Esophagus muscularis mucosa (tissue), 4 donors: ENCODE data around the gene MBIP. TPM values are rescaled to one million over a fixed set of nuclear protein-coding genes. Genes with fewer than 3 reads are reported as not detected.

Experiments used
- DNase-seq: peaks from one replicate; pipeline ENCODE4 v3.0.0-alpha.2; 2017; ENCODE audit errors: extremely low spot score
- H3K27ac ChIP-seq, 4 donors: fragments of 200-600 bp; sonication (generic); replicated peaks in 1 of 4; 1 replicate in 3 of 4; 2 replicates in 1 of 4; pipeline ENCODE4 v1.5.1; 2016 to 2019; ENCODE audit warnings: mild to moderate bottlenecking in 1 of 4
- H3K27me3 ChIP-seq, 4 donors: fragments of 200-600 bp; sonication (generic); one replicate each; pipeline versions ENCODE4 v1.5.1 to v1.6.0; 2016 to 2019
- H3K36me3 ChIP-seq, 4 donors: fragments of 200-600 bp; sonication (generic); one replicate each; pipeline ENCODE4 v1.5.1; 2016 to 2019
- H3K4me1 ChIP-seq, 4 donors: fragments of 200-600 bp; sonication (generic); one replicate each; pipeline ENCODE4 v1.5.1; 2016 to 2019
- H3K4me3 ChIP-seq, 4 donors: fragments of 200-600 bp; sonication (generic); 1 replicate in 2 of 4; 2 replicates in 2 of 4; pipeline ENCODE4 v1.5.1; 2016 to 2019; ENCODE audit warnings: mild to moderate bottlenecking in 4 of 4, moderate library complexity in 1 of 4
- H3K9me3 ChIP-seq, 4 donors: fragments of 200-600 bp; sonication (generic); 1 replicate in 3 of 4; 2 replicates in 1 of 4; pipeline ENCODE4 v1.5.1; 2016 to 2019
- EP300 ChIP-seq: sonication (generic); formaldehyde crosslinking; IDR thresholded peaks from one replicate; pipeline ENCODE4 v1.6.1; 2017; ENCODE audit warnings: antibody characterized with exemption
- POLR2A ChIP-seq: fragments of 450-650 bp; IDR thresholded peaks from one replicate; pipeline ENCODE4 v1.6.1; 2017; ENCODE audit warnings: antibody characterized with exemption, moderate library complexity, mild to moderate bottlenecking, low read depth
- POLR2AphosphoS5 ChIP-seq, 2 donors: sonication (generic); formaldehyde crosslinking; IDR thresholded peaks; one replicate each; pipeline ENCODE4 v1.6.1; 2017; ENCODE audit warnings: antibody characterized with exemption in 2 of 2
- WGBS: methylation state at CpG from one replicate; pipeline ENCODE4 v1.1.5; 2018; 5-methylcytosine and 5-hydroxymethylcytosine counted together
- intact Hi-C: fragments of 100-400 bp; cut with DNase I; formaldehyde crosslinking; loops from one replicate; pipeline ENCODE4 v1.15.1; 2023
- total RNA-seq, 4 donors: library from RNA; depleted of rRNA; stranded (reverse); fragments of >200 nt; gene quantifications; one replicate each; pipeline versions ENCODE4 v1.1.0 to v1.2.1, GENCODE V29; 2016
- TF ChIP-seq, protein P1 (sequence below), 3 experiments: fragments of 200-600 bp in 2 of 3; fragments of 450-650 bp in 1 of 3; sonication (generic) in 2 of 3; IDR thresholded peaks; one replicate each; pipeline ENCODE4 v1.5.1; 2017 to 2019; ENCODE audit warnings: antibody characterized with exemption in 3 of 3, mild to moderate bottlenecking in 2 of 3, moderate library complexity in 1 of 3

MBIP gene
- total RNA-seq, 4 donors from 2014 or later, result 10.8 to 16.2 (median 12.9) TPM

DNA sequence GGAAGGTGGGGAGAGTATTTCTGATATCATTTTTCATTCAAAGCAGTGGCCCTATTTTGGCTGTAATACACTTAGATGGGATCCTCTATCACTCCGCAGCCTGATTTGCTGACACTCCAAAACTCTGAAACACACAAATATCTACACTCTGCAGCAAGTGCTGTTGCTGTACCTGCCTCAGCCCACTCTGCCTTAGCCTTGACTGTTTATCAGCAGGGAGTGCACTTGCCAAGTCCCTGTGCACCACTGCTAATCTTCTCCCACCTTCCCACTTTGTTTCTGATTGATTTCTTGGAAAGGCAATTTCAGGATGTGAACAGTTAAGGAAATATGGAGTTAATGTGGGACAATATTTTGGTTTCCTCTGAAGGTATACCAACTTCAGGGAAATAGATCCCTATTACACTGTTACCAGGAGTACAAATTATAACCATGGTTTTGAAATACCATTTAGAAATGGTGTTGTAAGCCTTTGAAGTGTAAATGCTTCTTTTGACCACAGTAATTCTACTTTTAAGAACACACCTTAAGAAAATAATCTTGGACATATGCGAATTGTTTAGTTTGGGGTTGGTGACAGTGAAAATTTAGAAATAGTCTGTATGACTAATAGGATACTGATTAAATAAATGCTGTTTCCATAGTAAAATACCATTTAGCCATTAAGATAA is 59.3 kb downstream of the MBIP start:
- Histone ChIP-seq H3K36me3 (no peaks in the 10 kb centered on the region), H3K4me3 (no peak overlapping the region), H3K27ac (no peak overlapping the region), H3K27me3 (peaks cover 0 to 14% (median 0%) of the 10 kb centered on the region in 4 donors), H3K9me3 (no peaks in the 10 kb centered on the region), H3K4me1 (no peaks in the 10 kb centered on the region)
- intact Hi-C loops, result no loop called here
- TF ChIP-seq POLR2AphosphoS5 (IDR thresholded peaks at IDR 0.05), result no peak
- TF ChIP-seq, protein P1, sequence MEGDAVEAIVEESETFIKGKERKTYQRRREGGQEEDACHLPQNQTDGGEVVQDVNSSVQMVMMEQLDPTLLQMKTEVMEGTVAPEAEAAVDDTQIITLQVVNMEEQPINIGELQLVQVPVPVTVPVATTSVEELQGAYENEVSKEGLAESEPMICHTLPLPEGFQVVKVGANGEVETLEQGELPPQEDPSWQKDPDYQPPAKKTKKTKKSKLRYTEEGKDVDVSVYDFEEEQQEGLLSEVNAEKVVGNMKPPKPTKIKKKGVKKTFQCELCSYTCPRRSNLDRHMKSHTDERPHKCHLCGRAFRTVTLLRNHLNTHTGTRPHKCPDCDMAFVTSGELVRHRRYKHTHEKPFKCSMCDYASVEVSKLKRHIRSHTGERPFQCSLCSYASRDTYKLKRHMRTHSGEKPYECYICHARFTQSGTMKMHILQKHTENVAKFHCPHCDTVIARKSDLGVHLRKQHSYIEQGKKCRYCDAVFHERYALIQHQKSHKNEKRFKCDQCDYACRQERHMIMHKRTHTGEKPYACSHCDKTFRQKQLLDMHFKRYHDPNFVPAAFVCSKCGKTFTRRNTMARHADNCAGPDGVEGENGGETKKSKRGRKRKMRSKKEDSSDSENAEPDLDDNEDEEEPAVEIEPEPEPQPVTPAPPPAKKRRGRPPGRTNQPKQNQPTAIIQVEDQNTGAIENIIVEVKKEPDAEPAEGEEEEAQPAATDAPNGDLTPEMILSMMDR (IDR thresholded peaks at IDR 0.05), result no peak
- TF ChIP-seq POLR2A, result no peak
- no peak for TF ChIP-seq EP300
- DNase-seq, result no peak
- WGBS, result 75% methylated on average over 2 of the region's 2 CpGs

DNA sequence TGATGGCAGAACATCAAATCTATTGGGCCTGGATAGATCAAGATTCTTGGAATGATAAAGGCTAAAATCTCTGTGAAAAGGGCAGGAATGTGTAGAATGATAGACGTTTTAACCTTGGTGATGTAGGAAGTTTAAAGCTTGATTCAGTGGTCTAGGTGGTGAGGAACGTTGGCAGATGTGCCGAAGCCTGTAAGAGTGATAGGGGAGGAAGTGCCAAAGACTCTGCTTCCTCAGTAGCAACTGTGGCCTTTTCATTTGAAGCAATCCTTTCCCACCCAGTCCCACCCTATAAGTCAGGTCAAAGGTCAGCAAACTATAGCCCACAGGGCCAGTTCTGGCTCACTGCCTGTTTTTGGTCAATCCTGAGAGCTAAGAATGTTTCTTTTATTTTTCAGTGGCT is 62.2 kb downstream of the MBIP start:
- no peak for DNase-seq
- intact Hi-C loops, result no loop called here
- peaks cover 0 to 7% (median 0%) of the 10 kb centered on the region in 4 donors for H3K27me3 ChIP-seq
- no peaks in the 10 kb centered on the region for H3K4me1 ChIP-seq
- no peak overlapping the region for H3K4me3 ChIP-seq
- TF ChIP-seq EP300, result no peak
- TF ChIP-seq POLR2A, result no peak
- TF ChIP-seq POLR2AphosphoS5 (IDR thresholded peaks at IDR 0.05), result no peak
- TF ChIP-seq, protein P1 (IDR thresholded peaks at IDR 0.05), result no peak
- 45% methylated on average over 3 of the region's 3 CpGs for whole genome bisulfite sequencing
- H3K9me3 ChIP-seq, result no peaks in the 10 kb centered on the region
- H3K36me3 ChIP-seq, result no peaks in the 10 kb centered on the region
- H3K27ac ChIP-seq, result no peak overlapping the region

DNA sequence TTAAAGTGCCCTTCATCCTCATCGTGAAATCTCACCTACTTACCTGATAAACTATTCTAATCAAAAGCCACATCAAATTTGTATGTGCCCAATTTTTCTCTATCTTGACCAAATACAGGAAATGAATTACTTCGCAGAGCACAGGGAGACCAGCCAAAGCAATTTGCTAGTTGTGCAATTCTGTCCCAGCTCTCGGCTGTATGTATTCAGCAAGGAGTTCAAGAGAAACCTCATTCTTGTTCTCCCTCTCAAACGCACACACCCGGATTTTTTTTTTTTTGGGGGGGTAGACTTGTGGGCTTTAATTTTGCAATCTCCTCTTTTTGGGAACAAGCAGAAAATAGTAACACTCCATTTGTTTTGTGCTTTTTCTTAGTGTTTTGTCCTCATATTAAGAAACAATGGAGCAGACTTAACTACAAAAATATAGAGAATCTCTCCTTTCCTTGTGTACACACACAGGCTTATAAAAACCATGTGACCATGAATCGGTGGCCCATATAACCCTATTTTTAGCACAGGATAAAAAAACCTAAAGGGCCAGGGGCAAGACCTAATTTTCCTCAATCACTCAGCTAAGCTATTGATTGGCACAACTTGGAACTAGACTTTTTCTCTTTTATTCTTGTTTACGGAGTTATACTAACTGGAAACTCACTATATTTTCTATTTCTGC is 64.2 kb downstream of the MBIP start:
- Histone ChIP-seq H3K4me1 (no peaks in the 10 kb centered on the region), H3K27me3 (peaks cover 0 to 7% (median 0%) of the 10 kb centered on the region in 4 donors), H3K27ac (no peak overlapping the region), H3K36me3 (no peaks in the 10 kb centered on the region), H3K9me3 (no peaks in the 10 kb centered on the region), H3K4me3 (no peak overlapping the region)
- no peak for TF ChIP-seq POLR2AphosphoS5 (IDR thresholded peaks at IDR 0.05)
- TF ChIP-seq, protein P1 (IDR thresholded peaks at IDR 0.05), result no peak
- no peak for TF ChIP-seq EP300
- TF ChIP-seq POLR2A, result no peak
- no peak for DNase-seq
- WGBS, result 50% methylated on average over 7 of the region's 7 CpGs
- intact Hi-C loops, result no loop called here

DNA sequence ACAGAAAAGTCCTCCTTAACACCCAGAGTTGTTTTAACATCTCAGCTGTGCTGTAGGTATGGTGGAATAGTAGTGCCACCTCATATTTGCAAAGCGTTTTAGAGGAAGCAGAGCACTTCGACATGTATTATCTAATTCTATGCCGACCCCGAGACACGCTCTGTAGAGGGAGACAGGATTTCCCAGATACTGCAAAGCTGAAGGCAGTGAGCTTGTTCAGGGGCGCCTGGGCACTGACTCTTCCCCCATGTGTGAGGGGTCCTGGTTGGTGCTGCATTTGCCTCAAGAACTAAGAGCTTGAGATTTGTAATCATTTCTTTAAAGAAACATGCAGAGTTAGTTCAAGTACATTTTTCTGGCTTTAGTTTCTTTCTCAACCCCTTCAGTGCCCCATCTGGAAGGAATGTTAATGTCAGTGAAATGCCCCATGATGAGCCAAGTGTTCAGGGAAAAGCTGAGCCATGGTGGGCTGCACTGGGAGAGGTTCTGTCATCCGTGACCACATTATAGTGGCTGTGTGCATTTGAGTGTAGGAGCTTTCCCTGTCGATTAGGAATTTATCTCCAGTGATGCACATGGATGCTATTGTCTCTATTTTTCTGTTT is 66.3 kb downstream of the MBIP start:
- Histone ChIP-seq H3K9me3 (no peaks in the 10 kb centered on the region), H3K4me1 (no peaks in the 10 kb centered on the region), H3K27ac (no peak overlapping the region), H3K36me3 (no peaks in the 10 kb centered on the region), H3K27me3 (peaks cover 0 to 7% (median 0%) of the 10 kb centered on the region in 4 donors), H3K4me3 (no peak overlapping the region)
- no peak for TF ChIP-seq POLR2AphosphoS5 (IDR thresholded peaks at IDR 0.05)
- TF ChIP-seq POLR2A, result no peak
- TF ChIP-seq, protein P1 (IDR thresholded peaks at IDR 0.05), result no peak
- no peak for TF ChIP-seq EP300
- intact Hi-C loops, result no loop called here
- no peak for DNase-seq
- WGBS, result 76% methylated on average over 8 of the region's 8 CpGs

Other genes with a start within 250 kb of the MBIP start
- gene PTCSC3, start 143.9 kb downstream of the MBIP start, total RNA-seq, result not detected
- under 1 TPM in 2 of 4 donors, not detected in 2; 0.45 to 0.92 TPM for gene NKX2-1, start 199.6 kb upstream of the MBIP start, total RNA-seq